Neuronal stem cell (in vitro differentiated cells): ENCODE results near the gene TSNAXIP1.

Experiments used
- DNase-seq: peaks from one replicate; pipeline ENCODE4 v3.0.0-alpha.2; 2013; ENCODE audit warnings: low spot score
- H2AFZ ChIP-seq: one replicate; pipeline ENCODE4 v1.6.1; 2013; ENCODE audit warnings: mild to moderate bottlenecking, low read length, inconsistent platforms
- H2AK5ac ChIP-seq: 2 replicates; pipeline ENCODE4 v1.6.1; 2013; ENCODE audit warnings: low read depth, mild to moderate bottlenecking, inconsistent platforms, low read length, moderate library complexity, mixed read lengths
- H2BK120ac ChIP-seq: 2 replicates; pipeline ENCODE4 v1.6.1; 2013; ENCODE audit warnings: low read depth, mild to moderate bottlenecking, inconsistent platforms, low read length, moderate library complexity, mixed read lengths
- H2BK12ac ChIP-seq: one replicate; pipeline ENCODE4 v1.6.1; 2013; ENCODE audit warnings: low read length, inconsistent platforms
- H2BK15ac ChIP-seq: 2 replicates; pipeline ENCODE4 v1.6.1; 2013; ENCODE audit warnings: mild to moderate bottlenecking, low read length, inconsistent platforms, mixed read lengths
- H2BK5ac ChIP-seq: one replicate; pipeline ENCODE4 v1.6.1; 2013; ENCODE audit warnings: inconsistent platforms, mild to moderate bottlenecking, low read length, moderate library complexity
- H3K14ac ChIP-seq: one replicate; pipeline ENCODE4 v1.6.1; 2013; ENCODE audit warnings: low read length, inconsistent platforms
- H3K18ac ChIP-seq: 2 replicates; pipeline ENCODE4 v1.6.1; 2013; ENCODE audit warnings: low read length, inconsistent platforms
- H3K23ac ChIP-seq: 2 replicates; pipeline ENCODE4 v1.6.1; 2013; ENCODE audit warnings: low read depth, mild to moderate bottlenecking, mixed read lengths, low read length, inconsistent platforms; ENCODE audit not compliant: poor library complexity
- H3K27ac ChIP-seq: replicated peaks from 3 replicates; pipeline ENCODE4 v1.5.1; 2013; ENCODE audit warnings: low read length, inconsistent platforms
- H3K27me3 ChIP-seq, 3 experiments: 2 replicates each; pipeline ENCODE4 v1.6.1; 2013; ENCODE audit warnings: low read length in 3 of 3, mild to moderate bottlenecking in 2 of 3, inconsistent platforms in 1 of 3, low read depth in 1 of 3, mixed read lengths in 1 of 3, moderate library complexity in 1 of 3; ENCODE audit not compliant: control insufficient read depth in 3 of 3, insufficient read depth in 3 of 3
- H3K36me3 ChIP-seq, 2 donors: replicated peaks in 1 of 2; 2 replicates each; pipeline ENCODE4 v1.6.1; 2013; ENCODE audit warnings: low read length in 2 of 2; ENCODE audit not compliant: control insufficient read depth in 2 of 2, insufficient read depth in 2 of 2
- H3K4ac ChIP-seq: 2 replicates; pipeline ENCODE4 v1.6.1; 2013; ENCODE audit warnings: inconsistent platforms, mild to moderate bottlenecking, low read length, moderate library complexity
- H3K4me1 ChIP-seq, 2 donors: 1 replicate in 1 of 2; 2 replicates in 1 of 2; pipeline ENCODE4 v1.6.1; 2013; ENCODE audit warnings: low read length in 2 of 2, low read depth in 1 of 2; ENCODE audit not compliant: control insufficient read depth in 2 of 2, insufficient read depth in 1 of 2
- H3K4me2 ChIP-seq: one replicate; pipeline ENCODE4 v1.6.1; 2013; ENCODE audit warnings: mild to moderate bottlenecking, low read length, inconsistent platforms; ENCODE audit not compliant: insufficient read depth, poor library complexity, severe bottlenecking
- H3K4me3 ChIP-seq, 2 donors: 2 replicates each; pipeline ENCODE4 v1.5.1; 2013; ENCODE audit warnings: low read length in 2 of 2, mild to moderate bottlenecking in 2 of 2, inconsistent platforms in 1 of 2, moderate library complexity in 1 of 2
- H3K79me1 ChIP-seq: one replicate; pipeline ENCODE4 v1.6.1; 2013; ENCODE audit warnings: low read depth, mild to moderate bottlenecking, inconsistent platforms, low read length, moderate library complexity
- H3K9ac ChIP-seq: one replicate; pipeline ENCODE4 v1.6.1; 2013; ENCODE audit warnings: mild to moderate bottlenecking, low read depth, low read length, inconsistent platforms; ENCODE audit not compliant: poor library complexity
- H3K9me3 ChIP-seq, 2 donors: replicated peaks in 1 of 2; 2 replicates each; pipeline versions ENCODE3 to v1.6.1; 2013; ENCODE audit warnings: low read length in 2 of 2, mild to moderate bottlenecking in 2 of 2, inconsistent platforms in 1 of 2, low read depth in 1 of 2, mixed read lengths in 1 of 2, moderate library complexity in 1 of 2; ENCODE audit not compliant: control insufficient read depth in 2 of 2, insufficient read depth in 1 of 2
- H4K8ac ChIP-seq: one replicate; pipeline ENCODE4 v1.6.1; 2013; ENCODE audit warnings: low read depth, mild to moderate bottlenecking, inconsistent platforms, low read length, moderate library complexity
- H4K91ac ChIP-seq: one replicate; pipeline ENCODE4 v1.6.1; 2013; ENCODE audit warnings: low read length, low read depth, mild to moderate bottlenecking, inconsistent platforms; ENCODE audit not compliant: poor library complexity
- WGBS, 2 donors: extraction: QIAGEN DNeasy Blood & Tissue Kit; methylation state at CpG; one replicate each; pipeline ENCODE4 v1.1.7; 2013; ENCODE audit warnings: missing lambda C conversion rate in 2 of 2, mixed read lengths in 1 of 2; ENCODE audit not compliant: insufficient read length in 2 of 2, insufficient replicate concordance in 1 of 2; ENCODE audit errors: extremely low coverage in 2 of 2; 5-methylcytosine and 5-hydroxymethylcytosine counted together

TSNAXIP1 gene

GRCh38 chr16:67760206-67760955 lies 46.3 kb upstream of the TSNAXIP1 start:
- Histone ChIP-seq H3K9ac (no peak overlapping the region), H3K27ac (no peak overlapping the region), H3K4me1 (no peaks in the 10 kb centered on the region), H3K27me3 (no peaks in the 10 kb centered on the region), H3K23ac (no peak overlapping the region), H2BK5ac (no peak overlapping the region), H3K4me2 (no peak overlapping the region), H3K36me3 (peaks cover 0 to 46% of the 10 kb centered on the region in 2 donors), H3K4me3 (no peak overlapping the region), H2BK12ac (no peak overlapping the region), H3K79me1 (peaks cover 4% of the 10 kb centered on the region), H4K8ac (no peak overlapping the region), H2AFZ (no peak overlapping the region), H3K18ac (no peak overlapping the region), H3K9me3 (no peaks in the 10 kb centered on the region), H2BK15ac (no peak overlapping the region), H2BK120ac (no peak overlapping the region), H2AK5ac (no peak overlapping the region), H3K4ac (no peak overlapping the region), H3K14ac (no peak overlapping the region), H4K91ac (no peak overlapping the region)
- no CpG with 5 or more reads among the region's 8 CpGs for WGBS, 2 donors
- DNase-seq = no peak

GRCh38 chr16:67760956-67761230 lies 45.8 kb upstream of the TSNAXIP1 start:
- DNase-seq = no peak
- H3K9ac ChIP-seq = no peak overlapping the region
- no peak overlapping the region for H3K14ac ChIP-seq
- H2BK15ac ChIP-seq = no peak overlapping the region
- H3K4ac ChIP-seq = no peak overlapping the region
- H2BK12ac ChIP-seq = no peak overlapping the region
- H2AFZ ChIP-seq = no peak overlapping the region
- H2AK5ac ChIP-seq = no peak overlapping the region
- no peak overlapping the region for H3K4me3 ChIP-seq
- no peak overlapping the region for H3K23ac ChIP-seq
- WGBS, 2 donors = no CpG with 5 or more reads among the region's 4 CpGs
- no peak overlapping the region for H2BK5ac ChIP-seq
- no peak overlapping the region for H4K8ac ChIP-seq
- H2BK120ac ChIP-seq = no peak overlapping the region
- H4K91ac ChIP-seq = no peak overlapping the region
- peaks cover 0 to 46% of the 10 kb centered on the region in 2 donors for H3K36me3 ChIP-seq
- no peak overlapping the region for H3K4me2 ChIP-seq
- peaks cover 4% of the 10 kb centered on the region for H3K79me1 ChIP-seq
- no peak overlapping the region for H3K27ac ChIP-seq
- H3K27me3 ChIP-seq = no peaks in the 10 kb centered on the region
- no peaks in the 10 kb centered on the region for H3K9me3 ChIP-seq
- no peaks in the 10 kb centered on the region for H3K4me1 ChIP-seq
- no peak overlapping the region for H3K18ac ChIP-seq

- peaks cover 2 to 50% of the 10 kb centered on the region in 2 donors for H3K36me3 ChIP-seq
- H4K8ac ChIP-seq = no peak overlapping the region
- no peak overlapping the region for H3K4ac ChIP-seq
- H2AK5ac ChIP-seq = no peak overlapping the region
- no peaks in the 10 kb centered on the region for H3K27me3 ChIP-seq
- no peak overlapping the region for H2AFZ ChIP-seq
- peaks cover 4% of the 10 kb centered on the region for H3K79me1 ChIP-seq
- H3K18ac ChIP-seq = no peak overlapping the region
- no peak overlapping the region for H3K27ac ChIP-seq
- no peak overlapping the region for H2BK12ac ChIP-seq
- H4K91ac ChIP-seq = no peak overlapping the region
- WGBS, 2 donors = no CpG with 5 or more reads among the region's 1 CpG
- H2BK120ac ChIP-seq = no peak overlapping the region
- DNase-seq = no peak
- no peak overlapping the region for H3K4me3 ChIP-seq
- no peak overlapping the region for H3K14ac ChIP-seq
- H3K9ac ChIP-seq = no peak overlapping the region
- H2BK15ac ChIP-seq = no peak overlapping the region
- H3K9me3 ChIP-seq = no peaks in the 10 kb centered on the region
- H3K23ac ChIP-seq = no peak overlapping the region
- H2BK5ac ChIP-seq = no peak overlapping the region
- peaks cover 0 to 5% of the 10 kb centered on the region in 2 donors for H3K4me1 ChIP-seq
- H3K4me2 ChIP-seq = no peak overlapping the region
Observed at GRCh38 chr16:67761924-67762323, 44.8 kb upstream of the TSNAXIP1 start.

- Histone ChIP-seq H3K4me1 (peaks cover 0 to 7% of the 10 kb centered on the region in 2 donors), H3K4me2 (no peak overlapping the region), H2BK120ac (no peak overlapping the region), H2AK5ac (no peak overlapping the region), H2BK15ac (no peak overlapping the region), H3K4ac (no peak overlapping the region), H3K9ac (no peak overlapping the region), H2AFZ (no peak overlapping the region), H2BK5ac (no peak overlapping the region), H2BK12ac (no peak overlapping the region), H3K23ac (no peak overlapping the region), H4K91ac (no peak overlapping the region), H3K27me3 (no peaks in the 10 kb centered on the region), H3K79me1 (peaks cover 4% of the 10 kb centered on the region), H4K8ac (no peak overlapping the region), H3K18ac (no peak overlapping the region), H3K9me3 (no peaks in the 10 kb centered on the region), H3K14ac (no peak overlapping the region), H3K36me3 (peaks cover 4 to 50% of the 10 kb centered on the region in 2 donors), H3K4me3 (no peak overlapping the region), H3K27ac (no peak overlapping the region)
- DNase-seq = no peak
- WGBS, 2 donors = no CpG with 5 or more reads among the region's 2 CpGs
Observed at GRCh38 chr16:67762385-67762784, 44.3 kb upstream of the TSNAXIP1 start.
